ENCODE results near the gene FLVCR2.
"Not testable (repeated sequence)": the region's sequence is repeated elsewhere in the genome, so short reads cannot be mapped to it uniquely, and the experiment has no call there.

FLVCR2 gene

DNA sequence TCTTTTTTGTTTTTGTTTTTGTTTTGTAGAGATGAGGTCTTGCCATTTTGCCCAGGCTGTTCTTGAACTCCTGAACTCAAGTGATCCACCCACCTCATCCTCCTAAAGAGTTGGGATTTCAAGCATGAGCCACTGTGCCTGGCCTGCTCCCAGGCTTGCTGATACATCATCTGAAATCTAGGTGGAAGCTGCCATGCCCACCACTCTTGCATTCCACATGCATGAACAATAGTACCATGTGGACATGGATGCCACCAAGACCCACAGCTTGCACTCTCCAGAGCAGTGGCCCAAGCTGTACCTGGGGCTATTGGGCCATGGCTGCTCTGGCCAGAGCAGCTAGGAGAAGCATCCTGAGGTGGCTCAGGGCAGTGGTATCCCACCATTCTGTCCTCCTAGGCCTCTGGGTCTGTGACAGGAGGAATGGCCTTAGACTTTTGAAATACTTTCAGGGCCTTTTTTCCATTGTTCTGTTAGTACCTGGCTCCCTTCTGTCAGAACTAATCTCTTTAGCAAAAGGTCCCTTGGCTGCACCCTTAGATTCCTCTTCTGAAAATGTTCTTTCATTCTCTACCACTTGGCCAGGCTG is 13.7 kb downstream of the FLVCR2 start:
- no peak for DNase-seq (ENCODE audit: low read depth)

DNA sequence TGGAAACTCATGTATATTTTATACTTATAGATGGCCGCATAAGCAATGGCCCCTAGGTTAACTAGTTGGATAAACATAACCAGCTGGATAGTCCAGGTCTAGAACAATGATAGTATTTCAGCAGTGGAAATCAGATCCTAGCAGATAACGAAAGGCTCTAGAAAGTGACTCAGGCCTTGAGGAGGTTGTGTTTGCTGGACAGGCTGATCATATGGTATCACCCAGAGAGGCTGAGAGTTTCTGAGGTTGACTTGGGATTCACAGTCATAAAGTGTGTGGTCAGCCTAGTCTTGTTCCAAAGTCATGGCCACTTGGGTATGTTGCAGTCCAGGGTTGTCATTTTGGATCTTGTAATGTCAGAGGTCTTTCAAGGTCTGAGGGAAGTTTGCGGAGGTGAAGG is 16.8 kb downstream of the FLVCR2 start:
- no peak for DNase-seq (ENCODE audit: low read depth)

DNA sequence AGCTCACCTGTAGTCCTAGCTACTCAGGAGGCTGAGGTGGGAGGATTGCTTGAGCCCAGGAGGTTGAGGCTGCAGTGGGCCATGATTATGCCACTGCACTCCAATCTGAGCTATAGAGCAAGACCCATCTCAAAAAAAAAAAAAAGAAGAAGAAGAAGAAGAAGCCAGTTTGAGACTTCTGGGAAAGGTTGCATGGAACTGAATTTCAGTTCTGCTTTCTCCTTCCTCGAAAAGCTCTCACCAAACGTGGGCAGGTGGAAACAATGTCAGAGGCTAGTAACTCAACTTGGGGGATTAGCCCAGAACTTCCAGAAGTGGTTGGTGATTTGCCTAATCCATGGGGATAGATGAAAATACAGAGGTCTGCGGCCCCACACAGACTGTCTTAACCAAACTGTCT is 18.7 kb downstream of the FLVCR2 start:
- DNase-seq (ENCODE audit: low read depth): no peak

DNA sequence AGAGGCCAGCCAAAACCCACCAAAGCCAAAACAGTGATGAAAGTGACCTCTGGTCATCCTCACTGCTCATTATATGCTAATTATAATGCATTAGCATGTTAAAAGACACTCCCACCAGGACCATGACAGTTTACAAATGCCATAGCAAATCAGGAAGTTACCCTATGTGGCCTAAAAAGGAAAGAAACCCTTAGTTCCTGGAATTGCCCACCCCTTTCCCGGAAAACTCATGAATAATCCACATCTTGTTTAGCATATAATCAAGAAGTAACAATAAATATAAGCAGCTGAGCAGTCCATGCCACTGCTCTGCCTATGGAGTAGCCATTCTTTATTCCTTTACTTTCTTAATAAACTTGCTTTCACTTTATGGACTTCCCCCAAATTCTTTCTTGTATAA is 21.7 kb downstream of the FLVCR2 start:
- not testable (repeated sequence) for DNase-seq (ENCODE audit: low read depth)

DNA sequence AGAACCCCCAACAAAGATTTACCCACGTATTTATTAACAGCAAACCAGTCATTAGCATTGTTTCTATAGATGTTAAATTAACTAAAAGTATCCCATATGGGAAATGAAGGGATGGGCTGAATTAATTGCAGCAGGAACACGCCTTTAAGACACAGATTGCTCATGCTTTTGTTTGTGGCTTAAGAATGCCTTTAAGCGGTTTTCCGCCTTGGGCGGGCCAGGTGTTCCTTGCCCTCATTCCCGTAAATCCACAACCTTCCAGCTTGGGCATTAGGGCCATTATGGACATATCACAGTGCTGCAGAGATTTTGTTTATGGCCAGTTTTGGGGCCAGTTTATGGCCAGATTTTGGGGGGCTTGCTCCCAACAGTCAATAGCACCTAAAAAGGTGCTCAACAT is 22.6 kb downstream of the FLVCR2 start:
- not testable (repeated sequence) for DNase-seq (ENCODE audit: low read depth)

DNA sequence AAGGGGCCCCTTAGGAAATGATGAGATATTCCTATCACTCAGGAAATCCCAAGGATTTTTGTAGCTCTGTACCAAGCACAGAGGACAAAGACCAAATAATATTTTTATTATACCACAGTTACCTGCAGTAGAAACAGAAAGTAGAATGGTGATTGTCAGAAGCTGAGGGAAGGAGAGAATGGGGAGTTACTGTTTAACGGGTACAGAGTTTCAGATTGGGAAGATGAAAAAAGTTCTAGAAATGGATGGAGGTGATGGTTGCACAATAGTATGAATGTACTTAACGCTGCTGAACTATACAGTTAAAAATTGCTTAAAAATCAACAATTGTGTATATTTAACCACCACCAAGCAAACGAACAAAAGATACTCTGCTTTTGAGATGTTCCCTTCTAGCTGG is 24.1 kb downstream of the FLVCR2 start:
- no peak for DNase-seq (ENCODE audit: low read depth)

DNA sequence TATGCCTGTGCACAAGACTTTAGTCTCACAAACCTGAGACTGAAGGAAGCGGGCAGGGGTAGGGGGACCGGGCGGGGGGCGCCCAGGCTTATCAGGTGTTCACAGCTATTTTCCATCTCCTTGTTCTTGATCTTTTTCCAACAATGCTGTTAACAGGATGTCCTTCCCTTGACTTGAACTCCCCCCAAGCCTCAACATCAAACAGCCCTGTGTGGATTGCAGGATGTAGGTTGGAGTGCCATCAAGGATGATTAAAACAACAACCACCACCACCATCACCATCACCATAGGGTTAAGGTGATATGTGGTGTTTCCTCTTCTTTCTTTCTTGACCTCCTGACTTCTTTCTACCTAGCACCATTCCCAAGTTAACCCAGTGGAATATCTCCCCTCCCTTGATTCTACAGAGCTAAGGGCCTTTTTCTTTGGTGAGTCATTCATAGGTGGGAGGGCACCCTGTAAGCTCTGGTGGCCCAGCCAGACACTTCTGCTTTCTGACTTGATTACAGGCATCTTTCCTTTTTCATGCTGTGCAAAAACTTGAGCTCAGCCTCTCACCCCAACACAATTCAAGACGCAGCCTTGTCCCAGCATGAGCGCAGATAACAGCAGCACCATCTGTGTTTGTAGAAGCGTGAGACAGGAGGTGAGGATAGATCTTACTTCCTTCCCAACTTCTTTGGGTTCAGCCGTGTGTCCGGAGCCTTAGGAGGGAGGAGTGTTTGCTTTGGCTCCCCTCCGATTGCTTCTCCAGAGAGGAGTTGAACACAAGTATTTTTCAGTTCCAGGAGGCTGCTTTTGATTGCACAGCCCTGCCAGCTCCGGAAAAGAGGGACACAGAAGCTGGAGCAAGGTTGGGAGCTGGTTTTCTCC is 26.8 kb downstream of the FLVCR2 start:
- DNase-seq (ENCODE audit: low read depth): no peak

DNA sequence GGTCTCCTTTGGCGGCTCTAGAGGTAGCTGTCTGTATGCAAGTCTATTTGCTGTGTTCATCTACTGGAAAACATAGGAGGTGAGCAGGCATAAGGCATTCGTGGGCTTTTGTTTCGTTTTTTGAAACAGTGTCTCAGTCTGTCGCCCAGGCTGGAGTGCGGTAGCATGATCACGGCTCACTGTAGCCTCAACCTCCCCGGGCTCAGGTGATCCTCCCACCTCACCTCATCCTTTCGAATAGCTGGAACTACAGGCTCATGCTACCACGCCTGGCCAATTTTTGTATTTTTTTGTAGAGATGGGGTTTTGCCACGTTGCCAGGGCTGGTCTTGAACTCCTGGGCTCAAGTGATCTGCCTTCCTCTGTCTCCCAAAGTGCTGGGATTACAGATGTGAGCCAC is 27.5 kb downstream of the FLVCR2 start:
- no peak for DNase-seq (ENCODE audit: low read depth)

DNA sequence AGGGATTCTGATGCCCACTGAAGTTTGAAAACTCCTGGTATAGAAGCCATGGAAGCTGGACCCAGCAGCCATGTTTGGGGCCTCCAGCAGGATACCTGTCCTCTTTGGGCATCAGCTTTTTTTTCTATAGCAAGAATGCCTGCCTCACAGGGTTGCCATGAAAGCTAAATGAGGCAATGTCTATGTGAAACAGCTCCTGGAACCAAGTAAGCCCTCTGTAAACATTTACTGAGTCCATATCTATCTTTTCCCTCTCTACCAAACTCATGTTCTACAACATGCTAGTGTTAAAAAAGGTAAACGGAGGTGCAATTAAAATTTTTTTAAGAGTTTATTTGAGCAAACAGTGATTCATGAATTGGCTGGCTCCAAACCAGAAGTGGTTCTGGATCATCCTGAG is 28.6 kb downstream of the FLVCR2 start:
- no peak for DNase-seq (ENCODE audit: low read depth)

DNA sequence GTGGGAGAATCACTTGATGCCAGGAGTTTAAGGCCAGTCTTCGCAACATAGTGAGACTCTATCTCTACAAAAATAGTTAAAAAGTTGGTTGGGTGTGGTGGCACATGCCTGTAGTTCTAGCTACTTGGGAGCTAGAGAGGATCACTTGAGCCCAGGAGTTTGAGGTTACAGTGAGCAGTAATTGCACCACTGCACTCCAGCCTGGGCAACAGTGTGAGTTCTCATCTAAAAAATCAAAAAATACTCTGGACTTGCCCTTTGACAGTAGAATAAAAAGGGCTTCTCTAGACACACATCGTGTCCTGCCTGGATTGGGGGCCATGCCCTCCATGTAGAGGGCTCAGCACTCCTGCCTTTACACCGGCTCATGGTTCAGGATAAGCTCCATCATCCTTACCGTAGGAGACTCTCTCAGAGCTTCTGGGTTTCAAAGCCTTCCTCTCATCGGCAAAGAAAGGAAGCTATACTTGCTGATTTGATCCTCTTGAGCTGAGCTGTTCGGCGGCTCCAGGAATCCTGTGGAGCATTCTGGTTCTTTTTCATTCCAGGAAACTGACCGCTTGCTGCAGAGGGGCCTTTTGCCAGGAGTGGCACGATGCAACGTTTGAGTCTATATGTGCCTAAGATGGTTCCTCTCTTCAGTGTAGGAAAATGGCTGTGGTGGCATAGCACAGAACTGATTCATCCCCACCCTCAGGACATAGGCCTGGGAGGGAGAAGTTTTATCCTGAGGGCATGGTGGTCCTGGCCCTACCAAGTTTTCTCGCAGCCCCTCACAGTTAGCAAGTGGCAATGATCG is 29.6 kb downstream of the FLVCR2 start:
- DNase-seq (ENCODE audit: low read depth): no peak

DNA sequence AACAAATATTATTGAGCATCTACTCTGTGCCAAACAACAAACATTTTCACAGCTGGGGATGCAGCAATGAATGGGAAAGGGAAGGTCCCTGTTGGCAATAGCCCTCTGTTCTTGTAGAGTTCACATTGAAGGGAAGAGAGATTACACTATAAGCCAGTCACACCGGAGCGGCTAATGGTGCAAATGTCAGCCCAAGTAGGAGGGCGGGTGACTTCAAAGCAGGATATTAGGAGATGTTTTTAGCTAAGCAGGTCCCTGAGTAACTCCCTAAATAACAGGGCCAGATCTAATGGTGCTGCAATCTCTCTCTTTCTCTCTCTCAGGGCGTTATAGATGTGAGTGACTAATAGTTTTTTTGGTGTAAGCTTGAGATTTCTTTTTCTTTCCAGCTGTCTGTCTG is 30.7 kb downstream of the FLVCR2 start:
- DNase-seq (ENCODE audit: low read depth): no peak

DNA sequence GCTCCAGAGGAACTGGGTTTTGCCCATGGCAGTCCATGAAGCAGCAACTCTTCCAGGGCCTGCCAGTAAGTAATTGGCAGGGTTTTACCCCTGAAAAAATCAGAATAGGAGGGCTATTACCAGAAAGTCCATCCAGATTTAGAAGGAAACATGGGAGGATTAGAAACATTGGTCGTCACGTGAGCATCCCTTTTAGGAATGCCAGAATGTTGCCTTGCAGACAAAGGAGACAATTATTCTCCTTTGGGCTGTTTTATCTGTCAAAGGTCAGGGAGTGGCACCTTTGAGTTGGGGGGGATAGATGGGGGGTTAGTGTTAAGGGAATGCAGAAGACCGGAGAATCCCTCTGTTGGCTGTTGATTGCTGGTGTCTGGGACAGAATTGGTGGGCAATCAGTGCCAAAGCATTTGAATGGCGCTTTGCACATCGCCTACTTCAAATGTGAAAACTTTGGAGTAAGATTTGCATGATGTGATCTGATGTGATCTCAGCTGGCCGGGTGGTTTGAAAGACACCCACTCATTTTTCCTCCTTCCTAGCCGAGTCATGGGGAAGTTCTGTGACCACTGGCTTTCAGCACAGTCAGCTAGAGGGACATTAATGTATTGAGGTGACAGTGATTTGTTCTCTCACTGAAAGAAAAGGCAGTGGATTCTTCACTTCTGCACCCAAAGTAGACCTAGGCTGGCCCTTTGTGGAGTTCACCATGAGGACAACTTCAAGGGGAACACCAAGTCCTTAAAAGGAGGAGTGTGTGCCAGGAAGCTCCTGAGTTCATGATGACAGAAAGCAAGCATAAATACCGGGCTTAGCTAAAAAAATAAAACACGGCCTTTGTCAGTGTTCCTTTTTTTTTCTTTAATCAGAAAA is 31.4 kb downstream of the FLVCR2 start:
- no peak for DNase-seq (ENCODE audit: low read depth)

DNA sequence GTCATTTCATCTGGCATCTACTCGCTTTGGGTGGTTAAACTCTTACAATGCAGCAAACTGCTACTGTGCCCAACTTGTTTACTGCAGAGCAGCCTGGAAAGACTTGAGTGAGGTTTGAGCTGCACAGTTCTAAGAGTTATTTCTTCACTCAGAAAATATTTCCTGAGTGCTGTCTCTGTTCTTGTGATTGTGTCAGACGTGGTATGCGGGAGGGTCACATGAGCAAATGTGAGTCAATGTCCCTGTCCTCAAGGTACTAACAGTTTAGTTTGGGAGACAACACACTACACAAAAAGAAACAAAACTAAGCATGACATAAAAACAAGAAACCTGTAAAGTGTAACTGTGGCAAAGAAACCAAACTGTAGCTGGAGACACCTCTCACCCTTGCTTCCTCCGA is 32.4 kb downstream of the FLVCR2 start:
- no peak for DNase-seq (ENCODE audit: low read depth)

DNA sequence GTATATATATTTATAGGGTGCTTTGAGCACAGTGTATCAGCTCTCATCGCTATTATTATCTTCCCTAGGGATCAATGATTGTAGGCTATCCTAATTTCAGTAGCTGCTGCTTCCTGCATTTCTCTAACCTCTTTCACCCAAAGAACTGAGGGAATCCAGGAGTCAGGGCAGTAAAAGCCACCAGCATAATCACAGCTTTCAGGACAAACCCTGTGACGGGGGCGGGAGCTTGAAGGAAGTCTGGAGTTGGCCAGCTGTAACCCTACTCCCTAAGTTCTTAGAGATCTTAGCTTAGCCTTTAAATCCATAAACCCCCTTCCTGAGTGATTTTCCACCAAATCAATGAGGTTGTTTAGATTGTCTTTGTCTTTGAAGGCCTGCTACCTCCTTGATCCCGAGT is 33.7 kb downstream of the FLVCR2 start:
- DNase-seq (ENCODE audit: low read depth): no peak

DNA sequence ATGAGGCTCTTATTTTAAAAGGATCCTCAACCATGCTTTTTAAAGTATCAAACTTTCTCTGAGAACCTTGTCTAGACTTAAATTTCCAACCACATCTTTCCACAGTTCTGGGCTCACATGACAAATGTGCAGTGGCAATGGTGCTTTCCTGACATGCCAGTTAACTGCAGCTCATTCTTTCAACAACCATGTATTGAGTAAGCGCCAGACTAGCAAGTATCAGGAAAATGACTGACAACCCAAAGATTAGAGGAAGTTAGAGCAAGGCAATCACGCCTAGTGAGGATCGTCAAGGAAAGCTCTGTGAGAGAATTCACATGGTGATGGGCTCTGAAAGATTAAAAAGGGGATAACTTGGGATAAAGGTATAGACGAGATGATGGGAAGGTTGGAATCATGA is 35.8 kb downstream of the FLVCR2 start:
- DNase-seq (ENCODE audit: low read depth): no peak

DNA sequence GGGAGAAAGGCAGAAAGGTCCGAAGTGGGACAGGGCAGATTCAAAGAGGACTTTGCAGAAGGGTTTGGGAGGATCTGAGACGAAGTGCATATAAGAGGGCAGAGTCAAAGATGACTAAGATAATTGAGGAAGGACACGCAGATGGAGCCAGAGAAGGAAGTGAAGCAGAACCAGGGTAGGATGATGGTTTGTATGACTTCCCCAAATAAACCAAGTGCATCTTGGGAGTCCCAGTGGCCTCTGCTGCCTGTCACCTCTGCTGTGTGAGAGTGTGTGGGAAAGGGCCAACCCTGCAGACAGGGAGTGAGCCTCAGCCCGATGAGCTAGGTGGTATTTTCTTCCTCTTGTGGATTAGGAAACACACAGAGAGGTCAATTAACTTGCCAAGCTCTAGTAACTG is 36.8 kb downstream of the FLVCR2 start:
- no peak for DNase-seq (ENCODE audit: low read depth)

DNA sequence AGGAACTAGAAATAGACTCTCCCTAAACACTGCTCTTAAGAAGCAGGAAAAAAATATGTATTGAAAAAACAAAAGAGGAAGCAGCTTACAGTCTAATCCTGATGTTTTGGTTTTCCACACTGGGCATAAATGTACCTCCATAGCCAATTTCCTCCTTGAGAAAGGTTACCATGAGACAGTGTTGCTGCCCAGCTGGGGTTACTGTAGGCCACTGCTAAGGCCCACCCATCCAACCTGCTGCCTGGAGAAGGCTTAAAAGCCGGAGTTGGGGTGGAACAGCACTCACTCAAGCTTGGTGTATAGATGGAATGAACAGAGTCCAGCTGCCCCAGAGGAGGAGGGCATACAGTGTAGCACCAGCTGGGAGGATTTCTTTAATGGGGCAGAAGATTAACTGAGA is 41.1 kb downstream of the FLVCR2 start:
- no peak for DNase-seq (ENCODE audit: low read depth)

DNA sequence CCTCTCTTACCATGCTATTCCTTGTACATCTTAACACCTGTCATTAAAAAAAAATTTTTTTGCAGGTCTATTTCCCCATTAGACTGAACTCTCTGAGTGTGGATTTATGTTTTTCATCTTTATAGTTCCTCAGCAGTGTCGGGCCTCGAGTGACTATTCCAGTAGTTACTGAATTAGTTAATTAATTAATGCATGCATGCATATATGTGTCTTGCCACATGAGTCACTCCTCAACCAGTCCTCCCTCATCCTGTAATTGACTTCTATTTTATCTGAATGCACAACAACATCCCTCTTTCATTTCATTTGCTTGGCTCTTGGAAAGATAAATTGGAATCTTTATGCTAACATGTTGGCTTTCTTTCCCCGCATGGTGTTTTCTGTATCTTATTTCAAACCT is 46.6 kb downstream of the FLVCR2 start:
- no peak for DNase-seq (ENCODE audit: low read depth)

DNA sequence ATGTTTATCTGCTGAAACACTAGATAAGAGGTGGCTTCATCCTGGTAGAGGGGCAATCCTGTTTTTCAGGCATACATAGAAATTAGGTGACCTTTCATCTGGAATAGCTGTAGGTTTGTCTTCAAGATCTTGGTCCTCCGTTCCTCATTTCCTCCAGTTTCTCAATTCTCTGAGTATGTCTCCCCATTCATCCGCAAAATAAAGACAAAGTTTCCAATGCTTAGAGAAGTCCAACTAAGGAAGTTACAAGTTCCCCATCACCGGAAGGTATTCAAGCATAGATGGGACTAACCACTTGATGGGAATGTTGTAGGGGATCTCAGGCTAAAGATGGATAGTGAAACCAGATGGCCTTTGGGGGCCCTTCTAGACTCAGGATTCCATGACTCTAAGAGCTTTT is 48.0 kb downstream of the FLVCR2 start:
- no peak for DNase-seq (ENCODE audit: low read depth)

DNA sequence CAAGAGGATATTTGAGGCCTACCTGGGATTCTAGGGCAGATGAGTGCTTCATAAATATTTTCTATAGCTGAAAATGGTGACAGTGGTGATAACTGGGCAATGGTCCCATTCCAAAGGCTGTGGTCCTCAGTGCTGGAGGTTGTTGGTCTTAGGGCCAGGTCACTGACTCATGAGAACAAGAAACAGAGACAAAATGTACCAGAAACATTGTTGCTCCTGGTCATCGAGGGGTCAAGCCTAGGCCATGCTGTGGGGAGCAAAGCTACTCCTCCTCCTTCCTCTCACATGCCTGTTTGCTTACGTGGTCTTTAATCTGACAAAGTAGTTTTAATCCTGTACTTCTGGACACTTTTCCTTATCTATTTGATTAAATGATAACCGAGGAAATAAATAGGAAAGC is 48.4 kb downstream of the FLVCR2 start:
- DNase-seq (ENCODE audit: low read depth): no peak

DNA sequence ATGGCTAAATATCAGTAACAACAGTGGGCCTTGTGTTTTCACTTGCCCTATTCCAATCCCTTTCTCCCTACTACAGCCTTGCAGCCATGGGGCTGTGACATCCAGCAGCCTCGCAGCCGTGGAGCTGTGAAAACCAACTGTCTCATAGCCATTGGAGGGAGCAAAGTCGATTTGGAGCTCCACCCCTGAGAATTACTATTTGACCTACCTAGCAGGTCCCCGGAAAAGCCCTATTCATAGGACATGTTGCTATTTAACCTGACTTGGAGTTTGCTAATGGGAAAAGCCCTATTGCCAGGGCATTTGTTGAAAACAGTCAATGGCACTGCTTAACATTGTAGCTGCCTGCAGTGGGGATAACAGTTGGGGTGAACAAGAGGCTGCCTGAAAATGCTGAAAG is 49.0 kb downstream of the FLVCR2 start:
- DNase-seq (ENCODE audit: low read depth): no peak

DNA sequence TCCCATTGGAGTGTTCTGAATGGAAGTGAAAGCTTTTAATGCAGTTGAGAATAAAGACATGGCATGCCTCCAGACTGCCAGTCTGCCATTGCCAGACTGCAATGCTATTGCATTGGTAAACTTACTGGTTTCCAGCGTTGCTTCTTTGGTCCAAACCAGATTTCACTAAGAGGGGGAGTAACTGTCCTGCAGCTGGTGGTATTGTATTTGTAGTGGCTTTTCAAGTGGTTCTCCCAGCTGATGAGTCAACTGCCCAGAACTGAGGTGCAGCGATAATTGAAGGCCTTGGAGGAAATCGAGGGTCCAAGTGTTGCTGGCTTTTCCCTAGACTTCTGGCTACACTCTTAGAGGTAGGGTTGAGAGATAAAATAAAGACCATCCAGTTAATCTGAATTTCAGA is 50.4 kb downstream of the FLVCR2 start:
- DNase-seq (ENCODE audit: low read depth): no peak
